ENCODE results near the gene MS4A6E. TPM values are rescaled to one million over a fixed set of nuclear protein-coding genes. Genes with fewer than 3 reads are reported as not detected.

MS4A6E gene
- total RNA-seq, 4 donors from 2014 or later, result not detected

DNA sequence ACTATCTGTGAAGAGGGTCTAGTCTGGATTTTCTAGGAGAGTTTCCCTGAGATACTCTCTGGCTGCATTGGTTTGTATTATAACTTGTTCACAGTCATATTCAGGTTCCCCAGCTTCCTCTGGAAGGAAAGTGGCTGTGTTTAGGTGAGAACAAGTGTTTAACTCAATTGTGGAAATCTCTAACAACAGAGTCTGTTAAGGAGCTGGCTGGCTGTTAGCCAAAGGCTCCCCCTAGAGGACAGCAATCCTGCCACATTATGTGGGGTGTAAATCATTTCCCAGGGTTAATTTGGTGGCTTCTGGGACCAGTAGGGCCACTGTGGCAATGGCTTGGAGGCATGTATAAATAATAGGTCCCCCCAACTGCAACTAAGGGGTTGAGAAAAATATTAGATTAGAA lies 18.4 kb downstream of the MS4A6E start:
- no peaks in the 10 kb centered on the region for H3K36me3 ChIP-seq
- DNase-seq (ENCODE audit: low spot score in 2 of 2), result no peak
- no peaks in the 10 kb centered on the region for H3K4me1 ChIP-seq
- TF ChIP-seq POLR2AphosphoS5 (IDR thresholded peaks at IDR 0.05), result no peak
- no peak for TF ChIP-seq EP300 (IDR thresholded peaks at IDR 0.05)
- TF ChIP-seq, protein P1, sequence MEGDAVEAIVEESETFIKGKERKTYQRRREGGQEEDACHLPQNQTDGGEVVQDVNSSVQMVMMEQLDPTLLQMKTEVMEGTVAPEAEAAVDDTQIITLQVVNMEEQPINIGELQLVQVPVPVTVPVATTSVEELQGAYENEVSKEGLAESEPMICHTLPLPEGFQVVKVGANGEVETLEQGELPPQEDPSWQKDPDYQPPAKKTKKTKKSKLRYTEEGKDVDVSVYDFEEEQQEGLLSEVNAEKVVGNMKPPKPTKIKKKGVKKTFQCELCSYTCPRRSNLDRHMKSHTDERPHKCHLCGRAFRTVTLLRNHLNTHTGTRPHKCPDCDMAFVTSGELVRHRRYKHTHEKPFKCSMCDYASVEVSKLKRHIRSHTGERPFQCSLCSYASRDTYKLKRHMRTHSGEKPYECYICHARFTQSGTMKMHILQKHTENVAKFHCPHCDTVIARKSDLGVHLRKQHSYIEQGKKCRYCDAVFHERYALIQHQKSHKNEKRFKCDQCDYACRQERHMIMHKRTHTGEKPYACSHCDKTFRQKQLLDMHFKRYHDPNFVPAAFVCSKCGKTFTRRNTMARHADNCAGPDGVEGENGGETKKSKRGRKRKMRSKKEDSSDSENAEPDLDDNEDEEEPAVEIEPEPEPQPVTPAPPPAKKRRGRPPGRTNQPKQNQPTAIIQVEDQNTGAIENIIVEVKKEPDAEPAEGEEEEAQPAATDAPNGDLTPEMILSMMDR (IDR thresholded peaks at IDR 0.05), result no peak
- TF ChIP-seq POLR2A (IDR thresholded peaks at IDR 0.05), result no peak
- H3K27me3 ChIP-seq, result no peaks in the 10 kb centered on the region
- no peaks in the 10 kb centered on the region for H3K9me3 ChIP-seq
- H3K4me3 ChIP-seq, result no peak overlapping the region
- no peak overlapping the region for H3K27ac ChIP-seq

DNA sequence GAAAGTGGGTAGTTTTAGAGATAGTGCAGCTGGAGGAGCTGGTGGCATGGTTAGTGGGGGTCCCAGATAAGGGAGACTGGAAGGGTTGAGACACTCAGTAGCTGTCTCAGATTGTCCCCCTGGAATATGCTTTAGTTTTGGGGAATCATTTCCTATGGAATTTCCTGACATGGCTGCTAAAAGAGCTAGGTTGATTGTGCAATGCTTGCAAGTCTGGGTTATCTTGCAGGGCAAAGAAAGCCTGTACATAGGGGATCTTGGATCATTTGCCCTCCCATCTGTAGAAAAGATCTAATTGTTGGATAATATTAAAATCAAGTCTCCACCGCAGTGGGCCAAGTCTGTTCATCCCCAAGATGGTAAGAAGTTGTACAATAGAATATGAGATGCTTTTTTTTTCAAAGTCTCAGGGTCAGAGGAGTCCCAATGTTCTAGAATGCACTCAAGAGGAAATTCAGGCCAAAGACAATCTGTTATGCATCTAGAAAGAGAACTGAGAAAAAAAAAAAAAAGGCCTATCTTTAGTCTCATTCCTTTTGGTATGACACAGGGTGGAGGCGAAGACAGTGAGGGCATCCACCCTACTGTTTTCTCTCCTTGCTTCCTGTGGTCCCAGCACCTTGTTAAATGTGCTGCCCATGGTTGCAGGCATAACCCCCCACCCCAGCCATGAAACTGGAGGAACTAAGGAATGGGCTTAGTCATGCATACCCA lies 20.2 kb downstream of the MS4A6E start:
- 86% methylated on average over 2 of the region's 2 CpGs for WGBS
- TF ChIP-seq POLR2A (IDR thresholded peaks at IDR 0.05) (no peak), EP300 (IDR thresholded peaks at IDR 0.05) (no peak), POLR2AphosphoS5 (IDR thresholded peaks at IDR 0.05) (no peak)
- TF ChIP-seq, protein P1 (IDR thresholded peaks at IDR 0.05), result no peak
- H3K36me3 ChIP-seq, result no peaks in the 10 kb centered on the region
- no peaks in the 10 kb centered on the region for H3K4me1 ChIP-seq
- no peak for DNase-seq (ENCODE audit: low spot score in 2 of 2)
- no peaks in the 10 kb centered on the region for H3K27me3 ChIP-seq
- H3K4me3 ChIP-seq, result no peak overlapping the region
- no peaks in the 10 kb centered on the region for H3K9me3 ChIP-seq
- no peak overlapping the region for H3K27ac ChIP-seq

DNA sequence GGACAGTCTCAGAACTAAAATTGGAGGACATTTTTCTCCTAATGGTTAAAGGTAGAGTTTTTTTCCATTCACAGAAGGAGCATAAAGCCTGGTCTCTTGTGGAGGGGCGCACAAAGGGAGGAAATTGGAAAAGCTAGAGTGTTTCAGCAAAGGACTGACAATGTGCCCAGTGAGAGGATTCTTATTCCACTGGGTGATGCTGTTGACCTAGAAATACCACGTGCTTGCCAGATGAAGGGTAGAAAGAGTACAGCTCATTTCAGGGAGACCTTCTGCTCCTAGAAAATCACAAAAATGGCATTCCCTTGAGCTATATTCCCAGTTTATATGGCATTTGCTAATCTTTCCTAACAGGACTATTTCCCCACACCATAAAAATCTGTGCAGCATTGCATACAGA lies 21.1 kb downstream of the MS4A6E start:
- Histone ChIP-seq H3K27me3 (no peaks in the 10 kb centered on the region), H3K36me3 (no peaks in the 10 kb centered on the region), H3K4me1 (no peaks in the 10 kb centered on the region), H3K9me3 (no peaks in the 10 kb centered on the region), H3K27ac (no peak overlapping the region), H3K4me3 (no peak overlapping the region)
- TF ChIP-seq, protein P1 (IDR thresholded peaks at IDR 0.05), result no peak
- WGBS, result 69% methylated on average over 2 of the region's 2 CpGs
- DNase-seq (ENCODE audit: low spot score in 2 of 2), result no peak

DNA sequence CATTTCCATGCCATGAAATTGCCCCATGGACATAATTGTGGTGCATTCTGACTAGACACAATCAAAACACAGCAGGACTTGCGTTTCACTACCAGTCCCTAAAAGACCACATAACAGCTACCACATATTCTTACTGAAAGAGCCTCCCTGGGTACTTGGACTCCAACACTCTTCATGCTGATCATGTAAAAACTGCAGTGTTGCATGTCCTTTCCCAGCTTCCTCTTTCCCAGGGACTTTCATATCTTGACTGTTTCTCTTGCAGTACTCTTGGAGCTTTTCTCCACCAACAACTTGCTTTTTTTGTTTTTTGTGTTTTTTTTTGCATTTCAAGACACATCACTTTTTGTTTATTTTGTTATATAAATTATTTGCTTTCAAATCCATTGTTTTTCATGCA lies 22.9 kb downstream of the MS4A6E start:
- Histone ChIP-seq H3K4me1 (no peaks in the 10 kb centered on the region), H3K9me3 (no peaks in the 10 kb centered on the region), H3K4me3 (no peak overlapping the region), H3K27me3 (no peaks in the 10 kb centered on the region), H3K27ac (no peak overlapping the region), H3K36me3 (no peaks in the 10 kb centered on the region)
- no peak for DNase-seq (ENCODE audit: low spot score in 2 of 2)
- no peak for TF ChIP-seq POLR2A (IDR thresholded peaks at IDR 0.05)
- no peak for TF ChIP-seq POLR2AphosphoS5 (IDR thresholded peaks at IDR 0.05)
- TF ChIP-seq EP300 (IDR thresholded peaks at IDR 0.05), result no peak
- TF ChIP-seq, protein P1 (IDR thresholded peaks at IDR 0.05), result no peak
- WGBS, result 73% methylated on average over 1 of the region's 1 CpG

DNA sequence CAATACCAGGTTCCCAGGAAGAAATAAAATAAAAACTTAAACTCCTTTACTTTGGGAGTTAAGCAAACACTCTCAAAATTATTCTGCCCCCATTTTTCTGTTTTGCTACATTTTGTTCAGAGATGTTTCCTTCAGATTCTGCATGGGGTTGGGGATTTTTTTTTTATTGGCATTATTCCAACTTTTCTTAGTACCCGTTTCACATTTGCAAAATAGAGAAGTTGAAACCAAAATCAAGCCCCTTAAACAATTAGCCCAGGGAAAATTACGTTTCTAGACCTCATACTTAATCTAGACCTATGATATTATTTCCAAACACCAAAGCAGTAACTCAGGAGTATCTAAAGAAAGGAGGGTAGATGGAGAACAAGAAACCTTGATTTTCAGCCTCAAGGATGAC lies 30.7 kb downstream of the MS4A6E start:
- H3K27ac ChIP-seq, result no peak overlapping the region
- no peak for DNase-seq (ENCODE audit: low spot score in 2 of 2)
- WGBS, result 24% methylated on average over 2 of the region's 2 CpGs
- H3K36me3 ChIP-seq, result no peaks in the 10 kb centered on the region
- no peaks in the 10 kb centered on the region for H3K4me1 ChIP-seq
- TF ChIP-seq, protein P1 (IDR thresholded peaks at IDR 0.05), result no peak
- no peak for TF ChIP-seq POLR2A (IDR thresholded peaks at IDR 0.05)
- TF ChIP-seq EP300 (IDR thresholded peaks at IDR 0.05), result no peak
- TF ChIP-seq POLR2AphosphoS5 (IDR thresholded peaks at IDR 0.05), result no peak
- H3K9me3 ChIP-seq, result peaks cover 6% of the 10 kb centered on the region
- no peak overlapping the region for H3K4me3 ChIP-seq
- H3K27me3 ChIP-seq, result no peaks in the 10 kb centered on the region

Measured in suprapubic skin (tissue), 4 donors.